Measurements from ENCODE around the gene CCNYL1. TPM values are rescaled to one million over a fixed set of nuclear protein-coding genes. Genes with fewer than 3 reads are reported as not detected.
"Not testable (repeated sequence)": the region's sequence is repeated elsewhere in the genome, so short reads cannot be mapped to it uniquely, and the experiment has no call there.

CCNYL1 gene
- total RNA-seq, 2 donors from 2014 or later: 6.2 to 10.2 TPM

- Histone ChIP-seq H3K27ac (no peak overlapping the region), H3K4me3 (no peak overlapping the region), H3K36me3 (no peaks in the 10 kb centered on the region), H3K9me3 (no peaks in the 10 kb centered on the region), H3K27me3 (no peaks in the 10 kb centered on the region), H3K4me1 (no peaks in the 10 kb centered on the region)
- TF ChIP-seq CTCF (IDR thresholded peaks at IDR 0.05): no peak
- no peak for DNase-seq (ENCODE audit: low spot score)
Observed at GRCh38 chr2:207683879-207684627, 27.4 kb upstream of the CCNYL1 start.

GRCh38 chr2:207686812-207687211, 24.6 kb upstream of the CCNYL1 start:
- H3K4me3 ChIP-seq: no peak overlapping the region
- H3K4me1 ChIP-seq: no peaks in the 10 kb centered on the region
- DNase-seq (ENCODE audit: low spot score): no peak
- TF ChIP-seq CTCF (IDR thresholded peaks at IDR 0.05): no peak
- H3K9me3 ChIP-seq: no peaks in the 10 kb centered on the region
- no peaks in the 10 kb centered on the region for H3K27me3 ChIP-seq
- H3K27ac ChIP-seq: no peak overlapping the region
- H3K36me3 ChIP-seq: no peaks in the 10 kb centered on the region

DNA sequence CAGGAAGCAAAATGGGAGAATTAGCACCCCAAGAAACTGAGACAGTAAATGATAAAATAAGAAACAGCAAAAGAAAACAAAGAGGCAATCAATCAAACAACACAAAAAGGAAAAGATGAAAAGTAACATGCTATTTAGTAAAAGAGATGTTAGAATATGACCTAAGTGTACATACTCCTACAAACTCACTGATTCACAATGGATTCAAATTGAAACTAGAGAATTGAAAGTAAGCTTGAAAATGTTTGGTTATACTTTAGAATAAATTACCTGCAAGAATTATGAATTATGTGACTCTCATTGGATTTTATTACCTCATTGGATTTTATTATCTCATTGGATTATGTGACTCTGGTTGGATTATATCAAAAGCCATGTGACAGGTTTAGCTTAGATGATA, 22.8 kb upstream of the CCNYL1 start:
- H3K4me3 ChIP-seq: no peak overlapping the region
- TF ChIP-seq CTCF (IDR thresholded peaks at IDR 0.05): no peak
- DNase-seq (ENCODE audit: low spot score): no peak
- H3K27me3 ChIP-seq: no peaks in the 10 kb centered on the region
- no peaks in the 10 kb centered on the region for H3K9me3 ChIP-seq
- H3K36me3 ChIP-seq: no peaks in the 10 kb centered on the region
- no peak overlapping the region for H3K27ac ChIP-seq
- H3K4me1 ChIP-seq: no peaks in the 10 kb centered on the region

- H3K4me3 ChIP-seq; H3K9me3 ChIP-seq; H3K27ac ChIP-seq; H3K27me3 ChIP-seq; DNase-seq (ENCODE audit: low spot score); H3K36me3 ChIP-seq; H3K4me1 ChIP-seq: not testable (repeated sequence)
Observed at GRCh38 chr2:207690845-207691461, 20.5 kb upstream of the CCNYL1 start.

DNA sequence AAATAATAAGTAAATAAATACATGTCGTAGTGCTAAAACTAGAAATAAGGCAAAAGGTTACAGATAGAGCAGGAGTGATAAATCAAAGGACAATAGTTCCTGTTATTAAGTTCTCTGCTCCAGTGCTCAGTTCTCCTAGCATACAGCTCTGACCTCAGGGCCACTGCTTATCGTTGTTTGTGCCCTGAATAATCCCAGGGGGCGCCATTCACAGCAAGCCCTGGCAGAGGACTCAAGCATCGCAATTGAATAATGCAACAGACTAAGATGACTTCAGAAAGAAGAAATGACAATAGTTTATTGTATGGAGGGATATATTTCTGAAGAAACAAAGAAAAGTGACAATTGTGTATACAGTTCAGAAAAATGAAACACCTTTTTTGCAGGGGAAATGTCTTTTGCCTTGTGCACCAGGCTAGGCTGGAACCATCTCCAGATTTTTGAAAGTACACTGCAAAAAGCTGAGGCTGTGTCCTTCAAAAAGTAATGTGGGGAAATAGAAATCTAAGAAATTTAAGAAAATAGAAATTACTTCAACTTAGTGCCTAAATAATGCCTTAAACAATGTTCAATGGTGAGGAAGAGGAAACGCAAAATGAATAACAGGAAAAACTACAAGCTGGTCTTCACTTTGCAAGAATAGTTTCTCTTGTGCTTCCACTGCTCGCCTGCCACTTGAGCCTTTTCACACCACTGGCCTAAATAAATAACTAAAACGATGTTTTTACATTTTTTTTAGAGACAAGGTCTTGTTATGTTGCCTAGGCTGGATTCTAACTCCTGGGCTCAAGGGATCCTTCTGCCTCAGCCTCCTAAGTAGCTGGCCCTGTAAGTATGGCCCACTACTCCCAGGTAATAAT, 19.0 kb upstream of the CCNYL1 start:
- Histone ChIP-seq H3K9me3 (no peaks in the 10 kb centered on the region), H3K36me3 (no peaks in the 10 kb centered on the region), H3K4me1 (no peaks in the 10 kb centered on the region), H3K4me3 (no peak overlapping the region), H3K27me3 (no peaks in the 10 kb centered on the region), H3K27ac (no peak overlapping the region)
- DNase-seq (ENCODE audit: low spot score): peak; percentile 62
- TF ChIP-seq CTCF (IDR thresholded peaks at IDR 0.05): peak in 1 of 2 donors; percentile 58

DNA sequence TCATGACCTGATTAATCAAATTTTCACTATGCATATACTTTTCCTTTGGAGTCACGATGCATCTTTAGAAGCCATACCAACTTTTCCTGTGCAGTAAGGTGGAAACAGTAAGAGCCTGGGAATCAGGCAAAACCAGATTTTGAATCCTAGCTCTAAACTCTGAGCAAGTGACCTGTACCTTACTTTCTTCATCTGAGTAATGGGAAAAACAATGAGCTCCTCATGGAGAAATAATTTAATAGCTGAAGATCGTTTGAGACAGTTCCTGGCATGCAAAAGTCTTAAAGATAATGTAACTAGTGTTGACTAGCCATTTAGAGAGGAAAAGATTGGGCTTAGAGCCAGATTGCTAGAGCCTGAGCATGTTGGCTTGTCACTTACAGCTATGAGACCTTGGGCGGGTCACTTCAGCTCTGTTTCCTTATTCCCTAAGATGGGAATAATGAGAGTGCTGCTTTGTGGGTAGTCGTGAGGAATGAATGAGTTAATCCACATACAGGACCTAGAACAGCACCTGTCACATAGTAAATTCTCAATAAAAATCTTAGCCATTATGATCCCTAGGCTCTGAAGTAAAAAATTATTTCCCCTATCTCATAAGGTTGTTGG, 17.7 kb upstream of the CCNYL1 start:
- no peaks in the 10 kb centered on the region for H3K36me3 ChIP-seq
- H3K4me3 ChIP-seq: no peak overlapping the region
- H3K9me3 ChIP-seq: no peaks in the 10 kb centered on the region
- no peak for DNase-seq (ENCODE audit: low spot score)
- TF ChIP-seq CTCF (IDR thresholded peaks at IDR 0.05): no peak
- no peaks in the 10 kb centered on the region for H3K27me3 ChIP-seq
- H3K27ac ChIP-seq: no peak overlapping the region
- H3K4me1 ChIP-seq: no peaks in the 10 kb centered on the region

Data from right atrium auricular region (tissue), 2 donors.